HG03469 (cell line): Measurements from ENCODE around the gene THOC1.

Experiments
- ATAC-seq: cut with Tn5 transposase; IDR thresholded peaks from one replicate; pipeline ENCODE4 v1.9.1; 2021; ENCODE audit warnings: mild to moderate bottlenecking, moderate library complexity, moderate number of reproducible peaks; ENCODE audit not compliant: unreplicated experiment

THOC1 gene

DNA sequence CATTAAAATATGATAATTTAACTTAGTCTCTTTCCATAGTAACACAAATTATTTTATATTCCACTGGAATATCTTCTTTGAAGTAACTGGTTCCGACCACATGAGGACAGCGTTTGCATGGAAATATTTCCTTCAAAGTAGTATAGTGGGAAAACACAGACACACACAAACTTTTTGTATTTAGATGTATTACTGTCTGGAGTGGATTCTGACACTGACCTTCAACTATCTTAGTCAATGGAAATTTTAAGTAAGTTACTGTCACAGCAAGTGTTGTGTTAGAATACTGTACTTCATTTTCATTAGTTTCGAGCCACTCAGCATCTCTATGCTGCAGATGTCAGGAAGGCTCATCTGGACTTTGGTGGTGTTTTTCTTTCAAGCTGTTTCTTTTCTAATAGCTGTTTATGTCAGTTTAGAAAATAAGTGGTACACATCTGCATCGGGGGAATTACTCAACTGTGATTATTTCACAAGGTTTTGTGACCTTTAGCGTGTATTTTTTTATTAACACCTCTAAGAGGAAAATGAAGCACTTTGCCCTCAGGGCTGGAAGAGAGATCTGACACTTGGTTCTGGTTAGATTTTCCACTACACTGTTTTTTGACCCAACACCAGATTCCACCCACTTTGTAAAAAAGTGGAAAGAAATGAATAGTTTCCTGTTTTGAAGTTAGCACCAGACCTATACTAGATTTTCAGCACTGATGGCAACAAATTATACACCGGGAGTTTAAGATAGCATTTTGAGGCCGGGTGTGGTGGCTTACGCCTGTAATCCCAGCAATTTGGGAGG lies 18.9 kb upstream of the THOC1 start:
- no peak for ATAC-seq

- no peak for ATAC-seq
Measured at GRCh38 chr18:285817-286216, 18.0 kb upstream of the THOC1 start.

DNA sequence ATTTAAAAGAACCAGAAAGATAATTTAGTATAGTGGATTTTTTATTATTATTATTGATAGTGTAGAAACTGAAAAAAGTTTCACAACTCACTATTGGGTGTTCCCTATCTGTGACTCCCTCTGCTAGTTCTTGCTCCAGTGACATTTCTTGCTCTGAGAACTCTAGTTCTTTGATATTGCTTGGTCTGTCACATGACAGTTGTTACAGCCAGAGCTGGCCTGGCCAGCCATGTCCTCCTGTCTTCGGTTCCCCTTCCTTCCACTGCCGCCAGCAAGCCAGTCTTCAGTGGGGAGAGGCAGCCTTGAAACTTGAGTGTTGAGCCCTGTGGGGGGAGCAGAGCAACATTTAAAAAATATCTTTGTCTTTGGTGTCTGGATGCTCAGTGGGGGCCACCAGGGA lies 7.6 kb upstream of the THOC1 start:
- ATAC-seq, result no peak

GRCh38 chr18:274313-274712 lies 6.5 kb upstream of the THOC1 start:
- ATAC-seq, result no peak

- ATAC-seq, result no peak
Measured at GRCh38 chr18:273525-273924, 5.7 kb upstream of the THOC1 start.

DNA sequence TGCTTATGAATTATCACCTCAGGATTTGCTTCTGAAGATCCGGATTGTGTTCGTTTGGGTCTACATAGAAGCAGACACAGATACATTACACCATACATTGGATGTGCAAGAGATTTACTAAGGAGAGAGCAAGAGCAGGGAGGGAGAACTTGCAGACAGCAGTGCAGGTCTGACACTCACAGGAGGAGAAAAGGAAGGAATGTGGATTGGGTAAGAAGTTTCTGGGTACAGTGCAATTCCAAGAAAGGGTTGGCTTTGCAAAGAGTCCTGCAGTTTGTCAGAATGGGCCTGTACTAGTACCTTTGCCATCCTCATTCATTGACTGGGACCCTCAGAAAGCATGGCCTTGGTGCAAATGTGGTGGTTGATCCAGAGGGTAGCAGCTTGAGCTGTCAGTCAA lies 4.8 kb upstream of the THOC1 start:
- ATAC-seq, result no peak

DNA sequence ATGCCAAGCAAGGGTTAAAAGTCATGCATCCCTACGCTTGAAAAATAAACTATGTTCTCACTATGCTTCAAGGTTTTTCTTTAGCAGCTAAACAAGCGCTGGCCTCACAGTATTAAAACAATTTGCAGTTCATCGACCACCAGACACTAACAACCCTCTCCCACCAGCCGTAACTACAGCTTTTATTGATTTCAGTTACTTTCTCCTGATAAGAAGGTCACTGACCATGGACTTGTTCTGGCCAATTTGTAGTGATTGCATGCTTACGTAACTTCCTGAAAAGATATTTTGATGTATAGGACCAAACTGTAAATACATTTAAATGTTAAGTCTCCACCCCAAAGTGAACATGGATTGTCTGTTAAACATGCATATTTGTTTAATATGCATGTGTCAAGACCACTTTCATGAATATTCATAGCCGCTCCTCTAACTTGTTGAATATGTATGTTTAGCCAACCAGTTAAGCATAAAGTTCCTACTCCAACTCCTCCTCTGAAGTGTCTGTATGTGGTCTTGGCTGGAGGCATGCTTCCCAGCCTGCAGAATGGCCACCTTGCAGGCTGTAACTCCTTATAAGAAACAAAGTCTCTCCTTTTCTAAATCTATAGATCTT lies 1.7 kb upstream of the THOC1 start:
- ATAC-seq, result no peak

- ATAC-seq, result no peak
Measured at GRCh38 chr18:267380-267687, 513 bp downstream of the THOC1 start.

GRCh38 chr18:261398-262073 lies 6.3 kb downstream of the THOC1 start:
- ATAC-seq, result no peak

DNA sequence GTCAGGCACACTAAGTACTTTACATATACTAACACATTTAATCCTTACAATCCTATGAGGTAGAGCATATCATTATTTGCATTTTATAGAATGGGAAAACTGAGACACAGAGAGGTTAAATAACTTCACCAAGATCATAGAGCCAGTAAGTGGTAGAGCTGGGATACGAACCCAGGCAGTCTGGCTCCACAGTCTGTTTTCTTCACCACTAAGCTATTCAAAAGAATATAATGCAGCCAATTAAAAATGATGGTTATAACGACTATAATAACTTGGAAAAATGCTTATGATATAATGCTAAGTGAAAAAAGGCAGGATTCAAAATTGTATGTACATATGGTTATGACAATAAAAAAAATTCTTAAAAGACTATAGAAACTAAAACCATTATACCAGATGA lies 7.3 kb downstream of the THOC1 start:
- ATAC-seq, result no peak

DNA sequence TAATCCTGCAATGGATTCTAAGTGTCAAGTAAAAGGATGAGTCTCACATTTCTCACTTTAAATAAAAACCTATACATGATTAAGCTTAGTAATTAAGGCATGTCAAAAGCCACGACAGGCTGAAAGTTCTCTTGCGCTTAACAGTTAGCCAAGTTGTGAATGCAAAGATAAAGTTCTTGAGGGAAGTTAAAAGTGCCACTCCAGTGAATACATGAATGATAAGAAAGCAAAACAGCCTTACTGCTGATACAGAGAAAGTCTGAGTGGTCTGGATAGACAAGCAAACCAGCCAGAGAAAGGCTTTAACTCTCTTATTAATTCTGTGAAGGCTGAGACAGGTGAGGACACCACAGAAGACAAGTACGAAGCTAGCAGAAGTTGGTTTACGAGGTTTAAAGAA lies 12.7 kb downstream of the THOC1 start:
- ATAC-seq, result no peak

- ATAC-seq, result no peak
Measured at GRCh38 chr18:253121-253520, 14.7 kb downstream of the THOC1 start.

- ATAC-seq, result no peak
Measured at GRCh38 chr18:251572-251971, 16.3 kb downstream of the THOC1 start.

GRCh38 chr18:250685-251084 lies 17.2 kb downstream of the THOC1 start:
- no peak for ATAC-seq

- no peak for ATAC-seq
Measured at GRCh38 chr18:248053-248452, 19.8 kb downstream of the THOC1 start.

DNA sequence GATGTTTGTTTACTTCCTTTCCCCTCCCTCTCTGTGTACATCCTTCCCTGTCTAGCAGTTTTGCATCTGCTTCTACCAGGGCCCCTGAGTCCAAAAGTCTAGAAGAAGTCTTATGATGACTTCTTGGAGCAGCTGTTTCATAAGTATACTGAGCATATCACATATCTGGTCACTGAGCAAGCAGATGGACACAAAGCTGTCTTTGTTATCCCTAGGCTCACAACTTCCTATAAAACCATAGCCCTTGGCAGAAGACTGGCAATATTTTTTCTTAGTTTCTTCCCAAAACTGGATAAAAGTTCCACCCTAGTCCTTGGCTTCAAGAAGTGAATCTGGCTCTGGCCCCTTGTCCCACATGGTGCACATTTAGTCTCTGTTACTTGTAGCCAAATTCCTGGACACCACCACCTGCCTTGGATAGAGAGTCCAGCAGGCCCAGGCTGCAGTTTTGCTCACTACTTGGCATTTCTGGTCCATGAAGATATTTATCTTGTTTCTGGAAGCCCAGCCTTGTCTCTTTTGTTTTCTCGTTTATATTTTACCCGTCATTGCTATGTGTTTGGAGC lies 22.5 kb downstream of the THOC1 start:
- no peak for ATAC-seq

- ATAC-seq, result no peak
Measured at GRCh38 chr18:240175-240574, 27.7 kb downstream of the THOC1 start.

DNA sequence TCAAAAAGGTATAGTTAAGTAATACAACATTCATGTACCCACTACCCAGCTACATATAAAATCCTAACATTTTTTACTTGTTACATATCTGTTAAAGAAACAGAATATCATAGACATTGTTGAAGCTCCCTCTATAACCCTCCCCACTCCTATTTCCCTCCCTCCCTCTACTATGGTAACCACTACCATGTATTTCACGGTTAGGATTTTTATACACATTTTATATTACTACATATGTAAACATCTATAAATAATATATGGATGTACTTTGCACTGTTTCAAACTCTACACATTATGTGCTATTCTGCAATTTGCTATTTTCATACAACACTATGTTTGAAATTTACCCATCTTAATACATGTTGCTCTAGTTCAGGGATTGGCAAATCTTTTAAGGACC lies 36.3 kb downstream of the THOC1 start:
- ATAC-seq, result no peak

DNA sequence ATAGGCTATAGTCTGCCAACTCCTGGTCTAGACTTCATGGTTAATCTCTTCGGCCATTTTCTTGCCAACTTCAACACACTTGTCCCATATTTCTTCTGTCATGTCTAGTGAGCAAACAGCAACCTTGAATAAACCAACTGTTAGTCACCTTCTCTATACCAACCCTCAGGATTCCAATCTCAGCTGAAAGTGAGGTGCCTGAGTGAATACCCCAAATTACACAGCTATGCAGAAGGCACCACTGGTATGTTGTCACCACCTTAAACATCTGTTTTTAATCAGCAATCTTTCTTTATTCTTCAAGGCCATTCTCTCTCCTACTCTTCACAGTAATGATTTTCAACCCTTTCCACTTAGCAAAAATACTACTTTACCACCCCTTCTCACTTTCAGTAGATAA lies 39.3 kb downstream of the THOC1 start:
- ATAC-seq, result no peak

- no peak for ATAC-seq
Measured at GRCh38 chr18:227902-228301, 39.9 kb downstream of the THOC1 start.

DNA sequence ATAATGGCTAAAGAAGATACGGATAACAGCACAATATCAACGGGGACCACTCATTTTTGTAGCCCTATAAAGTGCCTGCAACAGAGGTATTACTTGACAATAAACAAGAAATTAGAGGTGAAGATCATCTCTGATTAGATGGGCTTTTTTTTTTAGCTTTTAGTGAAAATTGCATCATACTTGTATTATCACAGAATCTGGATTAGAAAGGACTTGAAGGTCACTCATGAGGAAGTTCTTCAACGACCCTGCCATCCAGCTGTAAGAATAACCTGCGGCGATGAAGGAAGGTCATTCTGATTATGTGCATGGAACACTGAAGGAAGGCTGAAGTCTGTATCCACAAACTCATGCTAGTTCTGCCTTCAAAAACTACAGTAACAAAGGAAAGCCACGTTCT lies 40.5 kb downstream of the THOC1 start:
- no peak for ATAC-seq

GRCh38 chr18:225745-226144 lies 42.1 kb downstream of the THOC1 start:
- no peak for ATAC-seq
